GM19043 (cell line): ENCODE results near the gene TIMM23.
"Not testable (repeated sequence)": the region's sequence is repeated elsewhere in the genome, so short reads cannot be mapped to it uniquely, and the experiment has no call there.

ENCODE experiments used
- ATAC-seq: cut with Tn5 transposase; IDR thresholded peaks from one replicate; pipeline ENCODE4 v1.9.1; 2021; ENCODE audit warnings: low read depth; ENCODE audit not compliant: unreplicated experiment

Gene TIMM23, protein sequence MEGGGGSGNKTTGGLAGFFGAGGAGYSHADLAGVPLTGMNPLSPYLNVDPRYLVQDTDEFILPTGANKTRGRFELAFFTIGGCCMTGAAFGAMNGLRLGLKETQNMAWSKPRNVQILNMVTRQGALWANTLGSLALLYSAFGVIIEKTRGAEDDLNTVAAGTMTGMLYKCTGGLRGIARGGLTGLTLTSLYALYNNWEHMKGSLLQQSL

DNA sequence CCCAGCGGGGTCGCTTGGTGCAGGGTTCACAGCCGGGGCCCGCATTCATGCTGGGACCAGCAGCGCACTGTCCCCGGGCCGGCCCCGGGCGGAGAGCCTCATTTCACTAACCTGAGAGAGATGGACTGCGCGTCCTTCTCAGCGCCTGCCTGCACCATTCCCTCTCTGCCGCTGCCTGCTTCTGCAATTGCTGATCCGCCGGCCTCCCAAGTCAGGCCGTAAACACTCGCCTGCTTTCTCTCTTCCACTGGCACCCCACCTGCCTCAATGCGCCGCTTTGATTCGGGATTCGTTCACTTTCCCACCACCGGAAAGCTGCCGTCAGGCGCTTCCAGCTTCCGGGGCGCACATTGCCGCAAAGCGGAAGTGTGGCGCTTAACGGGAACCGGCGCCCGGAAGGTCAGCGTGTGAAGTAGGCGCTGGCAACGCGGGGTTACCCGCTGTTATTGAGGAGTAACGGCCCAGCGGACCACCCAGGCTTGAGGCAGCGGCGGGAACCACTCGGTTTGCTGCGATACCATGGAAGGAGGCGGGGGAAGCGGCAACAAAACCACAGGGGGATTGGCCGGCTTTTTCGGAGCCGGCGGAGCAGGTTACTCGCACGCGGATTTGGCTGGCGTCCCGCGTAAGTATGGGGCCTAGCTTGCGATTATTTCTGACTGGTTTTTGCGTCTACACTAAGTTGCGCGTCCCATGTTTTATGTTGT is at the start of gene TIMM23:
Gene TIMM23, plus strand, starts transcription at position 384 of the 707 bp plus-strand sequence. Its CDS starts 136 bp downstream, at position 520.
- peak; percentile 59 for ATAC-seq

DNA sequence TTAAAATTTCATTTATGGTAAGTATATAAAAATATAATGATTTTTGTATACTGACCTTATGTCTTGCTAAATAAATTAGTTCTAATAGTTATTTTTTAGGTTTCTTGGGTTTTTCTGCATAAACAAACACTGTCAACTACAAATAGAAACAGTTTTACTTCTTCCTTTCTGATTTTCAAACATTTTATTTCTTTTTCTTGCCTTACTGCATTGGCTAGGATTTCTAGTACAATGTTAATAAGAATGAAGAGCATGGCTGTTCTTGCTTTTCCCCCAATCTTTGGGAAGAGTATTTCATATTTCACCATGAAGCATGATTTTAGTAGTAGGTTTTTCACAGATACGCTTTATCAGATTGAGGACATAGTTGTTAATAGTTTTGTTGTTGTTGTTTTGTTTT is 45.5 kb upstream of the TIMM23 start:
- ATAC-seq: not testable (repeated sequence)

DNA sequence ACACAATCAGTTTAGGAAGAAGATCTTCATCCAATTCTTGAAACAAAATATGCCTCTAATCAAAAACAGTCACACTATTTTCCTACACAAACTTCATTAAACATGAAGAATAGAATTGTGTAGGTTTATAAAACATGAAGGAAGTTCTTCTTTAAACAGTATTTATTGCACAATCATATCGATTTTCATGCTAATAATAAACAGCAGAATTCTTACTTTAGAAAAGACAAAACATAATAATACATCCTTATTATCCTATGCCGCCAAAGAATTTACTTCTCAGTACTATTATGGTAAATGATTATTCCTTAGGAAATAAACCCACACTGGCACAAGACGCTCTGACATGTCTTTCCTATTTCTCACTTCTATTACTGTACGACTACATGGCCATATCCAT is 41.0 kb upstream of the TIMM23 start:
- ATAC-seq: not testable (repeated sequence)

DNA sequence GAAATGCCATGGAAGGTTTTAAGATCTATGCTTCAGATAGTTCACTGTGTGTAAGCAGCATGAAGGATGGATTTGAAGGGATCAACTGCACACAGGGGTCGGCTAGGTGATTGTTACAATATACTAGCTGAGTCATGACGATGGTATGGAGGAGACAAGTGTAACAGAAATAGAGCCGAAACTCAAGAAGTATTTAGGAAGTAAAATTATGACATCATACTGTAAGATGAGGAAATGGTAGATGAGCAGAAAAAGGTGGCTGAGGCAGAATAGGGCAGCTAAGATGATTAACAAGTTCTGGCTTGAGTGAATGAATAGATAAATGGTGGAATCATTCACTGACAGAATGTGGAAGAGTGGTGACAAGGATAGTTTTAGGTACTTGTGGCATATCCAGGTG is 37.5 kb upstream of the TIMM23 start:
- ATAC-seq: not testable (repeated sequence)

DNA sequence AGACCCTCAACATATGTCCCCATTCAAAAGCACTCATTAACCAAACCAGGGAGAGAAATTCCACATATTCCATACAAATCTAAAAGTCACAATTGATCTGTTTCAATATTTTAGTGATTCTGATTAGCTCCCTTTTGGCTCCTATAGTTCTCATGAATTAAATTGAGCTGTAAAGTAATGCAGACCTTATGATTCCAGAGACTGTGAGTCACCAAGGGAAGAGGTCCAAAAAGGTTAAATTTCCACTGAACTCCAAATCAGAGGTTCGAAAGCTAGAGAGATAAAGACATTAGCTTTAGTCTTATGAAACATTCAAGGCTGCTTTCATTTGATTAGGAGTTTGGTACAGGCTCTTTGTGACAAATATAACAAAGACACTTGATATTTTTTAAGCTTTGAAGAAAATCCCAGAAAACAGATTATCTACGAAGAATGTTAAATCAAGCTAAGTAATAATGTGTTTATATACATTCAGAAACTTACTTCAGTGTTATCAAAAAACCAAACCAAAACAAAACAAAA is 33.1 kb upstream of the TIMM23 start:
- ATAC-seq: not testable (repeated sequence)

DNA sequence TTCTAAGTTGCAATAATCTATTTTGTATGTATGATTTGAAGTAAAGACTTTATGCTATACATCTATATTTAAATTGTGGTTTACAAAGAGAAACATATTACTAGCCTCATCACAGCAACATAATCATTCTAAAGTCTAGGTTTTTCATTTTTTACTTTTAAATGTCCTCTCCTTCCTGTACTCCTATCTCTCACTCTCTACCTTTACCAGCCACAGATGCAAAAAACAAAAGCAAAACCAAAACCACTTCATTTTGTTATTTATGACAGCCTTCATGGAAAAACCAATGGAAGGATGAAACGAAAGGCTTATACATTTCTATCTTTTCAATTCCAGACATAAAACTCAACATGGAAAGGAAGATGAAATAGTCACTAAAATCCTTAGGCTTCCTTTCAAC is 31.1 kb upstream of the TIMM23 start:
- not testable (repeated sequence) for ATAC-seq

DNA sequence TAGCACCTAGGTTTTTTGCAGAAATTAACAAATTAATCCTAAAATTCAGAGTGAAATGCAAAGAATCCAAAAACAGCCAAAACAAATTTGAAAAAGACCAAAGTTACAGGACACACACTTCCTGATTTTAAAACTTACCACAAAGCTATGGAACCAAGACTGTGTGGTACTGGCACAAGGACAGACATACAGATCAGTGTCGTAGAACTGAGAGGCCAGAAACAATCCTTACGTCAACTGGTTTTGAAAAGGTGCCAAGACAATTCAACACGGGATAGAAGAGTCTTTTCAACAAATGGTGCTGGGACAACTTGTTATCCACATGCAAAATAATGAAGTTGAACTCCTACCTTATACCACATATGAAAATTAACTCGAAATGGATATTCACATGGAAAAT is 26.8 kb upstream of the TIMM23 start:
- ATAC-seq: not testable (repeated sequence)

DNA sequence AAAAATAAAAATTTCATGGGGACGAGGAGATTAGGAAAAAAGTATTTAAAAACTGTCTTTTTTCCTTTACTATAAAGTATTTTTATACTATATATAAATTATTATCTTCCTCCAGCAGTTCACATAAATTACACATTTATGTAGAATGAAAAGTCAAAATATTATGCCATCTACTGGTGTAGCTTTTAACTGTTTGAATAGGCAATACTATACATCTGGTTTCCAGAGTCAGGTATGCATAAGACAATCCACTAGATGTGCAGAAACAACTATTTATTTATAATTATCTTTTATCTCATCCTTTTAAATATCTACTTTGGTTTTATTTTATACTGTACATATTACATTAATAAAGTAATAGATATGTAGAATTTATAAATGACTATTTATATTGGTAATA is 24.9 kb upstream of the TIMM23 start:
- ATAC-seq: not testable (repeated sequence)

DNA sequence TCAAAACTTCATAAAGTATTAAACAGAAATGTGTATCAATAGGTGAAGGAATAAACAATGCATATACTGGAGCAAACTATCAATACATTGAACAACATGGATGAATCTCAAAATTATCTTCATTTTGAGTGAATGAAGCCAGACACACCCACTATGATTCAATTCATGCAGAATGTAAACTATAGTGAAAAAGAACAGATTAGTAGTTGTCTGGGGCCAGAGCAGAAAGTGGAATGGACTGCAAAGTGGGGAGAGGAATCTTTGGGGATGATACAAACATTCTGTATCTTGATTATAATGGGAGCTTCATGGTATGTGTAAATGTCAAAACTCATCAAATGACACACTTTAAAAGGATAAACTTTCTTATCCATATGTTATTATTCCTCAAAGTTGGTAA is 23.5 kb upstream of the TIMM23 start:
- ATAC-seq: not testable (repeated sequence)

DNA sequence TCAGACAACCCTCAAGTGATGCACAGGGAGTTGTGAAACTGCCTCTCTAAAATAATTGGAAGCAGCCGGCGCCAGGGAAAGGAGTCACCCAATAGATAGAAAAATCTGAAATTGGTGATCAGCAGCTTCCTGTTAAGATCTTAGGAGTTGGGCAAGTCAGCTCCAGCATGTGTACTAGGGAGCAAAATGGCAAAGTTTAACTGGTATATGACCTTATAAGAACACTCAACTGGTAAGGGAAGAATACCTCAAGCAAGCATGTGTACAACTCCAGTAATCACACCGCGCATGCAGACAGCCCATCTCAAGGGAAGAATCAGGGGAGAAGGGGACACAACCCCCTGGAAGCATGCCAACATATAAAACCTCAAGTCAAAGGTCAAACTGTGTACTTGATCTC is 17.9 kb upstream of the TIMM23 start:
- not testable (repeated sequence) for ATAC-seq

DNA sequence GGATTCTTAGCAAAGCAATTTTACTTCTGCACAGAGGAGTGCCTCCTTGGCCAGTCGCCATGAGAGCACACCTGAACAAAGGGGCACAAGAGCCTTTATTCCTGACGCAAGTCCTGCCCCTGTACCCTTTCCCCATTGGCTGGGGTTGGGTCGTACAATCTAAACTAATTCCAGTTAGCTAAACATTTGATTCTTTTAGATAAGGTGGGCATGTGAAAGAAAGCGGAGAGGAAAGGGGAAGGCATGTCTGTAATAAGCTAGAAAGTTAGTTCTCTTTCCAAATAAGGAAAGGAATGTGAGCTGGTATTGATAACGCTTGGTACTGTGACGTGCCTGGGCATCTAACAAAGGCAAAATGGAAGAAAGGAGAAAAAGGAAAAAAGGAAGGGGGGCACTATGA is 15.7 kb upstream of the TIMM23 start:
- ATAC-seq: not testable (repeated sequence)

DNA sequence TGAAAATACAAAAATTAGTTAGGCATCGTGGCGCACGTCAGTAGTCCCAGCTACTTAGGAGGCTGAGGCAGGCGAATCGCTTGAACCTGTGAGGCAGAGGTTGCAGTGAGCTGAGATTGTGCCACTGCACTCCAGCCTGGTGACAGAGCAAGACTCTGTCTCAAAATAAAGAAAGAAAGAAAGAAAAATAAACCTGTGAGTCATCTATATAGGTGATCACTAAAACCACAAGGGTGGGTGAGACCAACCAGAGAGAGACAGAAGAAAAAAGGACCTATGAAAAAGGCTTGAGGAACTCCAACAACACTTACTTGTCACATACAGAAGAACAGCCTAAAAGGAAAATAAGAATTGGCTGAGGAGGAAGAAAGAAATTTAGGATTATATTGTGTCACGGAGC is 14.4 kb upstream of the TIMM23 start:
- ATAC-seq: not testable (repeated sequence)

DNA sequence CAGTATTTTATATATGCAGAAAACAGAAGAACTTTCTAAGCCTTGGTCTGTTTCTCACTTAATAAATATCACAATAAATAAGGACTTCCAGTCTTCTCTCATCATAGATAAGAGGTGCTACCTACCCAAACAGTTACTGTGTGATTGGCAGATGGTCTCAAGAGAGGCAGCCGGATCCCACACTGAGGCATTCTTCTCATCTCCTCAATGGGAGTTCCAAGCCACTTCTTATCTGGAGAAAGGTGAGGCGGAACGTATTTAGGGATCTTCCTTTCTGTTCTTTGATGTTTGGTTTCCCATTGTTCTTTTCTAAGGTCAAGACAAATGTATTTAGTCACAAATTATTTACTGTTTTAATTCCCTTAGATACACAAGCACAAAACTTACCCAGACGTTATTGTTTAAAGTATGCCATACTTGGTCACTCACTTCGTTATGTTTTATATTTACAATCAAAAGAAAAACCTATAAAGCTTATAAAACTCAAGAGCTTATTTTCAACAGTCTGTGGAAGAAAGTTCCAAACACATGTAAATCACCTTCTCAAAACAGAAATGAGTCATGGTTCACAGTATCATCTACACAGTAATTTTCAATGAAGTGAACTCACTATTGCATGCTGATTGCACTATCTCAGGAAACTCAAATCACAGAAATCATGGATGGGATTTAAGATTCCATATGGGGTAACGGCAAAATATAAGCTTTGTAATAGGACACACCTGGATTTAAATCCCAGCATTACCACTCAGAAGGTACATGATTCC is 9.4 kb upstream of the TIMM23 start:
- not testable (repeated sequence) for ATAC-seq

DNA sequence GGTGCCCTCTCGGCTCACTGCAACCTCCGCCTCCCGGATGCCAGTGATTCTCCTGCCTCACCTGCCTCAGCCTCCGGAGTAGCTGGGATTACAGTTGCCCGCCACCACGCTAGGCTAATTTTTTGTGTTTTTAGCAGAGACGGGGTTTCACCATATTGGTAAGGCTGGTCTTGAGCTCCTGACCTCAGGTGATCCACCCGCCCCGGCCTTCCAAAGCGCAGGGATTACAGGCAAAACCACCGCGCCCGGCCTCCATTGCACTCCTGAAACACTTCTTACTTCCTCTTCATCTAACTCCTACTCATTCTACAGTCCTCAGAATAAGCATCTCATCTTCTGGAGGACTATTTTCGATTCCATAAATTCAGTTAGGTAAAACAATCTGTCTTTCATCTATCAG is 1.3 kb upstream of the TIMM23 start:
- not testable (repeated sequence) for ATAC-seq

DNA sequence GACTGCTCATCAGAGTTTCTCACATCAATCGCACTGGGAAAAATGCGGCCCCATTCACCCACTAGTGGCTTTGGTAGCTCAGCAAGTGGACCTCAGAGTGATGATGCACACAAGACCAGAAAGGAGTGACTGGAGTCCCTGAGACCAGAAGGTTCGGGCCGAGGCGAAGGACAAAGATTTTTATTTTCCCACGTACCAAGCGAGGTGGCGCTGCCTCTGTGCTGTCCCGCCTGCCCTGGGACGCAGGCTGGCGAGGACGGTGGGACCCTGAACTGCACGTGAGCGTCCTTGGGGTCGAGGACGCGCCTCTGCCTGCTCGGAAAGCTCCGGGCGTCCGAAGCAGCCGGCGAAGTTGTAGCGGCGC is 565 bp upstream of the TIMM23 start:
- peak; percentile 34 for ATAC-seq

DNA sequence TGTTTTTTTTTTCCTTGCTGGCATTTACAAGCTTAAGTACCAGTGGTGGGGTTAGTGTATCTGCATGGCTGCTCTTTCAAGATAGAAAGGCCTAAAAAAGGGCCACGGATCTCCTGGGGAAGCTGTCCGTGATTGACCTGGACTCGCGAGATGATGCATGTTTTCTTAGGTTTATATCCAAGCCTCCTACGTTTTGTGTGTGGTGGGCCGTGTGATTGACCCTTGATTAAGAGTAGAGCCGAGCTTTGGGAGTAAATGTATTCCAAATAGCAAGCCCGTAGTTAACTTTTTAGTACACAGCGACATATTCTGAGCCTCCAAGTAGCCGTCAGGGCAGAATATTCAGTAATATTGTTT is 502 bp downstream of the TIMM23 start:
- ATAC-seq: peak; percentile 17

DNA sequence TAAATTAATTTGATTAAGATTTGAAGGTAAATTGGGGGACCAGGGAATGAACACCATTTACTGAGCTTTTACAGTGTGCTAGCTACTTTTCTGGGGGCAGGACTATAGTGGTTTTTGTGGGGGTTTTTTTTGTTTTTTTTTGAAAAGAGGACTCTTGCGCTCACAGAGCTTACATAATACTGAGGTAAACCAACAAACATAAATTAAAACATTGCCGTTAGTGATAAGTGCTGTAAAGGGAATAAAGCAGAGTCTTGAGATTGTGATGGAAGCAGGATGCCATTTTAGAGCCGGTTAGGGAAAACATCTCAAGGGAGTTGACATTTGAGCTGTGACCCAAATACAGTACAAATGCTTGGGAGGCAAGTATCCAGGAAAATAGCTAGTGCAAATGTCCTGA is 1.8 kb downstream of the TIMM23 start:
- ATAC-seq: not testable (repeated sequence)

DNA sequence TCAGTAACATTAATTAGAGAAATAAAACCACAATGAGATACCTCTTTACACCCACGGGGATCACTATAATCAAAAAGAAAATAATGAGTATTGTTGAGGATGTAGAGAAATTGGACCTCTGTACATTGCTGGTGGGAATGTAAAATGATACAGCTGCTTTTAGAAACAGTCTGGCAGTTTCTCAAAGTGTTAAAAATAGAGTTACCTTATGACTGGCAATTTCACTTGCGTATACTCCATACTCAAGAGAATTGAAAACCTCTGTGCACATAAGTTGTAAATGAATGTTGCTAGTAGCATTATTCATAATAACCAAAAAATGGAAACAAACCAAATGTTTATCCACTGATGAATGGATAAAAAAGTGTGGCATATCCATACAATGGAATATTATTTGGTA is 6.3 kb downstream of the TIMM23 start:
- ATAC-seq: peak; percentile 83

DNA sequence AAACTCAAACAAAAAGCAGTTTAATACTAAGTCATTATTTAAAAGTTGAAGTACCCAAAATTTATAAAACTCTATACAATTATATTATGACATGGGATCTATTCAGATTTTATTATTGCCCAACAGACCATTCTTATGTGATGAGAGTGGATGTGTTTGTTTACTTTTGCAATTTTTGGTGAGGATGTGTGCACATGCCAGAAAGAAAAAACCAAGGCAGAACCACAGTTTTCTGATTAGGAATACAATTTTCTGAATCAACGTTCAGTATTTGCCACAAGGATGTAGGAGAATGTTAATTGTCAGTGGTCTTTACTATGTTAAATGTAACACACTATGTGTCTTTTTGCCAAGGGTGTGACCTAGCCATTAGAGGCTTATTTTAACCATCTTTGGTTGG is 9.1 kb downstream of the TIMM23 start:
- ATAC-seq: not testable (repeated sequence)

DNA sequence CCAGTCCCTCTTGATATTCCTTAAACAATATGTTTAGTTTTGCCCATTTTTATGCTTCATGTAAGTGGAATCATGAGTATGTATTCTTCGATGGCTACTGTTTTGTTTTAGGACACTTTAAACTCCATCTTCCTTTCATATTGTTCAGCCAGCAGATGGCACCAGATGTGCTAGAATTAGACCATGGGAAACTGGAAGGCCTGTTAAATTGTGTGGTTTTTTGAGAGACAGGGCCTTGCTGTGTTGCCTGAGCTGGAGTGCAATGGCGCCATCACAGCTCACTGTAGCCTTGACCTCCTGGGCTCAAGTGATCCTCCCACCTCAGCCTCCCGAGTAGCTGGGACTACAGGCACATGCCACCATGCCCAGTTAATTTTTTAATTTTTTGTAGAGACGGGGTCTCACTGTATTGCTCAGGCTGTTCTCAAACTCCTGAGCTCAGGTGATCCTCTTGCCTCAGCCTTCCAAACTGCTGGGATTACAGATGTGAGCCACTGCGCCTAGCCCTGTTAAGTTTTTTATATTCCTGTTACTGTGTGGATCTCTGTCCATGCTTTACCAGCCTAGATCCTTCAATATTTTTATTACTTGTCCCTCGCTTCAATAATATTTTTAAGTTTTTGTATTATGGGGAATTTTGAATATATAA is 11.4 kb downstream of the TIMM23 start:
- not testable (repeated sequence) for ATAC-seq

DNA sequence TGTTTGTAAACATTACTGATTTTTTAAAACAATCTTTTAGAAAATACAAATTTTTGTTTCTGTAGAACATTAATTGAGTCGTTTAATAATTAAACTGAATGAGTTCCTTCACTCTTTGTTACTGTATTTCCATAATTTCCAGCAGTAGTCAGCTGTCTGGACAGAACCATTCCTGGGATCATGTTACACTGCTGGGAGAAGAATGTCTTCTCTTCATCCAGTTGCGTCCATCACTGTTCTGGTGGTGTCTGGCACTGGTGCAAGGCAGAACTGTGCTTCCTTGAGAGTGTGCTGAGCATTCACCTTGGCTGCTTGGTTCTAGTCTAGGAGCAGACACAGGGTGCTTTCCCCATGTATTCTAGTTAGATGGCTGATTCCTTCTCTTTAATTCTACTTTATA is 12.2 kb downstream of the TIMM23 start:
- not testable (repeated sequence) for ATAC-seq
